ENCODE measurements around the gene SLC2A2.
"Not testable (repeated sequence)": the region's sequence is repeated elsewhere in the genome, so short reads cannot be mapped to it uniquely, and the experiment has no call there.

Gene SLC2A2

GRCh38 chr3:170982733-170983132, 43.8 kb downstream of the SLC2A2 start:
- no peak for DNase-seq (ENCODE audit: low spot score)
- no peak overlapping the region for H3K27ac ChIP-seq
- POLR2A ChIA-PET (ENCODE audit: low non-redundant PET): no interaction called here
- CTCF ChIA-PET: no interaction called here
- TF ChIP-seq, protein P1, sequence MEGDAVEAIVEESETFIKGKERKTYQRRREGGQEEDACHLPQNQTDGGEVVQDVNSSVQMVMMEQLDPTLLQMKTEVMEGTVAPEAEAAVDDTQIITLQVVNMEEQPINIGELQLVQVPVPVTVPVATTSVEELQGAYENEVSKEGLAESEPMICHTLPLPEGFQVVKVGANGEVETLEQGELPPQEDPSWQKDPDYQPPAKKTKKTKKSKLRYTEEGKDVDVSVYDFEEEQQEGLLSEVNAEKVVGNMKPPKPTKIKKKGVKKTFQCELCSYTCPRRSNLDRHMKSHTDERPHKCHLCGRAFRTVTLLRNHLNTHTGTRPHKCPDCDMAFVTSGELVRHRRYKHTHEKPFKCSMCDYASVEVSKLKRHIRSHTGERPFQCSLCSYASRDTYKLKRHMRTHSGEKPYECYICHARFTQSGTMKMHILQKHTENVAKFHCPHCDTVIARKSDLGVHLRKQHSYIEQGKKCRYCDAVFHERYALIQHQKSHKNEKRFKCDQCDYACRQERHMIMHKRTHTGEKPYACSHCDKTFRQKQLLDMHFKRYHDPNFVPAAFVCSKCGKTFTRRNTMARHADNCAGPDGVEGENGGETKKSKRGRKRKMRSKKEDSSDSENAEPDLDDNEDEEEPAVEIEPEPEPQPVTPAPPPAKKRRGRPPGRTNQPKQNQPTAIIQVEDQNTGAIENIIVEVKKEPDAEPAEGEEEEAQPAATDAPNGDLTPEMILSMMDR (conservative IDR thresholded peaks at IDR 0.05; ENCODE audit: low read depth): no peak

DNA sequence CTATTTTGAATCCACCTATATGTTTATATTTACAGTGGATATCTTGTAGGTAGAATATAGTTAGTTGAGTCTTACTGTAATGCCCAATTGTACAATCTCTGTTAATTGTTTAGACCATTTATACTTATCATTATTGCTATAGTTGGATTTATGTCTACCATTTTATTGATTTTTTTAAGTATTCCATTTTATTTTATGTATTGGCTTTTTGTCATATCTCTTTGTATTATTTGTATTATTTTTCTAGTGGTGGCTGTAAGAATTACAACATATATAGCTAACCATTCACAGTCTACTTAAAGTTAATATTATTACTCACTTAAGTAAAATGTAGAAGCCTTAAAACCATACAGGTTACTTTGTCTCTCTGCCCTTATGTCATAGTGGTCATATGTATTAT, 46.1 kb downstream of the SLC2A2 start:
- POLR2A ChIA-PET (ENCODE audit: low non-redundant PET): no interaction called here
- CTCF ChIA-PET: interaction anchor here (0.6 kb wide), 2 partner anchors 69 to 70 kb away, joined by 3 read pairs; no protein-coding TSS in a partner anchor
- TF ChIP-seq, protein P1 (conservative IDR thresholded peaks at IDR 0.05; ENCODE audit: low read depth): 0 out of 2 replicates have a peak, but pooled peaks have one; percentile 16
- no peak overlapping the region for H3K27ac ChIP-seq
- DNase-seq (ENCODE audit: low spot score): no peak

DNA sequence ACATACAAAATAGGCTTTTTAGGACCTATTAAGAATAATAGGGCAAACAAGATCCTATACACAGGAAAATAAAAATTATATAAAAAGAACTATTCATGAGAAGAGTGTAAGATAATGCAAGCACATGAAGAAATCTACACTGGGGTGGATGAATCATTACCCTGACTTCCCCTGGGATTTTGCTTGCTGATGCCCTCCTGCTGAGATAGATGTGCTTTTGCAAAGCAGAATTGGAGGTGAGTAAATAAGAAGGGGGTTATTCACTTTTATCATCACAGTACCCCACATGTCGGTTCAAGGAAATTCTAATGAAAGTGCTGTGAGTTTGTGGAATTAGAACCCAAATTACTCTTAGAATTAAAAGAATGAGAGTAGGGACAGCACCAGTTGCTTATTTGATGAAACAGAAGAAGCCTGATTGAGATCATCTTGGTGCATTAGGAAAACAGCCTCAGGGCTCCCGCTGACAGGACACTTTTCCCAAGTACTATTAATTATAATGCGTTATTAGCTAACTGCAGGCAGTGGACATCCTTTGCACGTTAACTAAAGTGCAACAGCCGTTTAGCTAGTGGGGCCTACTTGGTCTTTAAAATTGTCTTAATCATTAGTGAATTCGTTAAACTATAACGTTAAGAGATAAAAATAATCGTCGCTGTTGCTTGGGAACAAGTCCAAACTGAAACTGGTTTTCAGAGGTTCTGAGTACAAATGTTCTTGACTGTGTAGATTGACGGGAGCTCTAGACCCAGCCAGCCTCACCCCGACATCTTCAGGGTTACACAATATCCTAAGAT, 48.4 kb downstream of the SLC2A2 start:
- TF ChIP-seq, protein P1 (conservative IDR thresholded peaks at IDR 0.05; ENCODE audit: low read depth): no peak
- no peak for DNase-seq (ENCODE audit: low spot score)
- no peak overlapping the region for H3K27ac ChIP-seq
- ChIA-PET POLR2A (ENCODE audit: low non-redundant PET) (no interaction called here), CTCF (interaction anchor here (0.6 kb wide), 1 partner anchor 1698 kb away, joined by 3 read pairs; no protein-coding TSS in a partner anchor)

DNA sequence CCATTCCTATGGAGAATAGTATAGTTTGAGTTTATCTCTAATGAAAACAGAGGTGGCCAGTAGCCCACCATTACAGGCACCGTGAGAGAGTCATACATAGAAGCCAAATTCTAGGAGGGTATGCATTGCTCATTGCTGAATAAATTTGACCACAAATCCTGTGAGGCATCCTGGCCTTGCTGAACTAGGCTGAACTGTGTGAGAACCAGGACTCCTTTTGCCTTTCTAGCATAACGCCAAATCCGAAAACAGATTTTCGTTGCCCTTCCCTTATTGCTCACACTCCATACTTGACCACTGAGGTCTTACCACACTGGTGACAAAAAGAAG, 50.4 kb downstream of the SLC2A2 start:
- DNase-seq (ENCODE audit: low spot score): no peak
- ChIA-PET CTCF (no interaction called here), POLR2A (ENCODE audit: low non-redundant PET) (no interaction called here)
- H3K27ac ChIP-seq: no peak overlapping the region
- TF ChIP-seq, protein P1 (conservative IDR thresholded peaks at IDR 0.05; ENCODE audit: low read depth): no peak

DNA sequence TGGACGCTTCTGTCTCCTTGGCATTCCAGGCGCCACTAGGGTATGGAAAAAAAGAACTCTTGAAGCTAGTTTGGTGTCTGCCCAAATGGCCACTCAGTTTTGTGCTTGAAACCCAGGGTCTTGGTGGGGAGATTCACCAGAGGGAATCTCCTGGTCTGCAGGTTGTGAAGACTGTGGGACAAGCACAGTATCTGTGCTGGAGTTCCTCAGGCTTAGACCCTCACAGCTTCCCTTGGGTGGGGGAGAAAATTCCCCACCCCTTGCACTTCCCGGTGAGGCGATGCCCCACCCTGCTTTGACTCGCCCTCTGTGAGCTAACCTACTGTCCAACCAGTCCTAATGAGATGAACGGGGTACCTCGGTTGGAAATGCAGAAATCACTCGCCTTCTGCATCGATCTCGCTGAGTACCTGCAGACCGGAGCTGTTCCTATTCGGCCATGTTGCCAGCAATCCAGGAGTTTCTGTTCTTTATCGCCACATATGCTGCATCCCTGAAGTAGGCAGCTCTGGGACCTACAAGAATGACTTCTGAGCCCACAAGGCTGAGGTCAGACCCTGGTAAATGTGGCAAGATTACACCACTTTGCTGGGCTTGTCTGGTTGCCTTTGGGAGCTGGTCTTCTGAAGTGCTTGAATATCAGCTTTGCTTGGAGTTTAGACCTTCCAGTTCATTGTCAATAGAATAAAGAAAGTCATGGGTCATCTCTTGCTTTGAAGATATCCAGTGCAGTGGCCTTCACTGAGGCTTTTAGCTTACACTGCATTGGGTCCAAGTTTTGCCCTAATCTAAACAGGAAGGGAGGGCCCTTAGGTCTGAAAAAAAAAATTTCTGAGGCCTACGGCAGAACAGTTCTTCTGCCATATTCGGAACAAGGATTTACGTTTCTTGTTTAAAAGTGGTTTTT, 51.0 kb downstream of the SLC2A2 start:
- no peak overlapping the region for H3K27ac ChIP-seq
- no peak for DNase-seq (ENCODE audit: low spot score)
- TF ChIP-seq, protein P1 (conservative IDR thresholded peaks at IDR 0.05; ENCODE audit: low read depth): no peak
- ChIA-PET POLR2A (ENCODE audit: low non-redundant PET) (no interaction called here), CTCF (no interaction called here)

DNA sequence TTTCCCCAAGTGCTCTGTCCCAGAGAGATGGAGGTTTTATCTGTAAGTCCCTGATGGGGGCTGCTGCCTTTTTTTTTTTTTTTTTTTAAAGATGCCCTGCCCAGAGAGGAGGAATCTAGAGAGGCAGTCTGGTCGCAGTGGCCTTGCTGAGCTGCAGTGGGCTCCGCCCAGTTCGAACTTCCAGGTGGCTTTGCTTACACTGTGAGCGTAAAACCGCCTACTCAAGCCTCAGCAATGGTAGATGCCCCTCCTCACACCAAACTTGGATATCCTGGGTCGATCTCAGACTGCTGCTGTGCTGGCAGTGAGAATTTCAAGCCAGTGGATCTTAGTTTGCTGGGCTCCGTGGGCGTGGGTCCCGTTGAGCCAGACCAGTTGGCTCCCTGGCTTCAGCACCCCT, 51.6 kb downstream of the SLC2A2 start:
- H3K27ac ChIP-seq: no peak overlapping the region
- DNase-seq (ENCODE audit: low spot score): no peak
- ChIA-PET CTCF (no interaction called here), POLR2A (ENCODE audit: low non-redundant PET) (no interaction called here)
- TF ChIP-seq, protein P1 (conservative IDR thresholded peaks at IDR 0.05; ENCODE audit: low read depth): no peak

DNA sequence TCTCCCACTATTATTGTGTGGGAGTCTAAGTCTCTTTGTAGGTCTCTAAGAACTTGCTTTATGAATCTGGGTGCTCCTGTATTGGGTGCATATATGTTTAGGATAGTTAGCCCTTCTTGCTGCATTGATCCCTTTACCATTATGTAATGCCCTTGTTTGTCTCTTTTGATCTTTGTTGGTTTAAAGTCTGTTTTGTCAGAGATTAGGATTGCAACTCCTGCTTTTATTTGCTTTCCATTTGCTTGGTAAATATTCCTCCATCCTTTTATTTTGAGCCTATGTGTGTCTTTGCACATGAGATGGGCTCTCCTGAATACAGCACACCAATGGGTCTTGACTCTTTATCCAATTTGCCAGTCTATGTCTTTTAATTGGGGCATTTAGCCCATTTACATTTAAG, 53.6 kb downstream of the SLC2A2 start:
- DNase-seq (ENCODE audit: low spot score); CTCF ChIA-PET; POLR2A ChIA-PET (ENCODE audit: low non-redundant PET); H3K27ac ChIP-seq: not testable (repeated sequence)
